Lower lobe of right lung (tissue), 2 donors: Measurements from ENCODE around the gene CELF2. TPM values are rescaled to one million over a fixed set of nuclear protein-coding genes. Genes with fewer than 3 reads are reported as not detected.

Experiments used
- ATAC-seq, 2 donors: fragments of 200-7000 bp; cut with Tn5 transposase; one replicate each; pipeline ENCODE4 v1.9.1; 2020 to 2022; ENCODE audit warnings: mild to moderate bottlenecking in 2 of 2, moderate library complexity in 2 of 2
- DNase-seq: peaks from one replicate; pipeline ENCODE4 v3.0.0-alpha.2; 2020
- H3K27ac ChIP-seq: fragments of 200-600 bp; one replicate; pipeline ENCODE4 v1.8.0; 2022
- H3K27me3 ChIP-seq: fragments of 200-600 bp; one replicate; pipeline ENCODE4 v1.8.0; 2022; ENCODE audit warnings: low read depth
- H3K36me3 ChIP-seq: fragments of 200-600 bp; one replicate; pipeline ENCODE4 v1.8.0; 2022; ENCODE audit warnings: mild to moderate bottlenecking
- H3K4me1 ChIP-seq: fragments of 200-600 bp; one replicate; pipeline ENCODE4 v1.8.0; 2022
- H3K4me3 ChIP-seq: fragments of 200-600 bp; one replicate; pipeline ENCODE4 v1.8.0; 2022; ENCODE audit warnings: mild to moderate bottlenecking
- H3K9me3 ChIP-seq: fragments of 200-600 bp; one replicate; pipeline ENCODE4 v1.8.0; 2022
- CTCF ChIP-seq: fragments of 200-600 bp; IDR thresholded peaks from one replicate; pipeline ENCODE4 v1.8.0; 2022; ENCODE audit warnings: antibody characterized with exemption, mild to moderate bottlenecking
- intact Hi-C: fragments of 100-400 bp; cut with DNase I; formaldehyde crosslinking; loops from one replicate; pipeline ENCODE4 v1.11.0; 2022
- total RNA-seq: library from RNA; stranded (reverse); fragmentation: NEBNext Ultra II Directional; extraction: Animal tissue kit (Norgen Biotek cat#: 25700); gene quantifications from one replicate; pipeline ENCODE4 v1.2.1, GENCODE V29; 2021
- donor health status: DM: no; HTN: yes; CAD: no; lungs with severe emphysema.

CELF2 gene
- total RNA-seq, 1 donor from 2014 or later: 106 TPM

- Histone ChIP-seq H3K27ac (no peak overlapping the region), H3K36me3 (peaks cover 23% of the 10 kb centered on the region), H3K4me1 (peaks cover 20% of the 10 kb centered on the region), H3K9me3 (no peaks in the 10 kb centered on the region), H3K4me3 (no peak overlapping the region), H3K27me3 (no peaks in the 10 kb centered on the region)
- ATAC-seq: peak in 1 of 2 donors; percentile 46
- DNase-seq: no peak
- intact Hi-C loops: no loop called here
- no peak for TF ChIP-seq CTCF
Observed at GRCh38 chr10:11234857-11235531, 217.3 kb downstream of the CELF2 start.

DNA sequence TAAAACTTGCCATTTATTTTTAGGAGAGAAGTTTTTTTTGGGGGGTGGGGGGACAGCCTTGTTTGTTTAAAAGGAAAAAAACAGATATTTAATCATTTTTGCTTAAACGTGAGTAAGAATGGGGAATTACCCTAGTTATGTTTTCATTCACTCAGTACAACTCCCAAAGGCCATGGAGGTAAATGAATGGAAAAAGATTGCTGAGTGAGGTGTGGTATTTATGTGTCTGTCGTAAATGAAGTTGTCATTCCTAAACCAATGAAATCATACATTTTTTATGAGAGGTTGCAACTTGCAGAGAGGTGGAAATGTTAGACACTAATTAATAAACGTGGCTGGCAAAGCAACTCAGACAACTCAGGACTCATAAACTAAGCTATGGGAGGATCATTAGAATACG, 218.1 kb downstream of the CELF2 start:
- Histone ChIP-seq H3K36me3 (peaks cover 15% of the 10 kb centered on the region), H3K4me3 (no peak overlapping the region), H3K4me1 (peaks cover 20% of the 10 kb centered on the region), H3K27me3 (no peaks in the 10 kb centered on the region), H3K27ac (no peak overlapping the region), H3K9me3 (no peaks in the 10 kb centered on the region)
- no peak for TF ChIP-seq CTCF
- intact Hi-C loops: no loop called here
- ATAC-seq: no peak
- no peak for DNase-seq

DNA sequence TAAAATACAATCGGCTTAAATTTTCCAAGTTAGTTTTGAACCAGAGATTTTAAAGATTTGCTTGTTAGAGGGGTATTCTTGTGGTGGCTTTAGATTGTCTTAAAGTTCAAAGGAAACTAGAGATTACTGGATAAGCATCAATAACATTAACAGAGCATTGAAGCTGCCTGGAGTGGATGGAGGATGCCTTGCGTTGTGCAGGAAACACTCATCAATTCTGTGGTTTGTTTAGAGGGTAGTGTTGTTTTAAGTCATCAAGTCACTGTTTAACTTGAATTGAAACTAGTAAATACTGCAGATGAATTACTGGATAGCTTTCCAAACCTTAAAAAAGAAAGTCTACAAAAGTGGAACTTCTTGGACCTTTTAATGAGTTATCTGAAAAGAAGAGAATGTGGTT, 218.6 kb downstream of the CELF2 start:
- ATAC-seq (no peak), DNase-seq (no peak)
- no peak overlapping the region for H3K4me3 ChIP-seq
- H3K4me1 ChIP-seq: peaks cover 20% of the 10 kb centered on the region
- H3K27ac ChIP-seq: no peak overlapping the region
- H3K27me3 ChIP-seq: no peaks in the 10 kb centered on the region
- intact Hi-C loops: no loop called here
- H3K36me3 ChIP-seq: peaks cover 11% of the 10 kb centered on the region
- TF ChIP-seq CTCF: no peak
- no peaks in the 10 kb centered on the region for H3K9me3 ChIP-seq

- Histone ChIP-seq H3K36me3 (peaks cover 11% of the 10 kb centered on the region), H3K9me3 (no peaks in the 10 kb centered on the region), H3K27ac (no peak overlapping the region), H3K4me3 (no peak overlapping the region), H3K27me3 (no peaks in the 10 kb centered on the region), H3K4me1 (peaks cover 29% of the 10 kb centered on the region)
- no peak for DNase-seq
- intact Hi-C loops: no loop called here
- ATAC-seq: no peak
- no peak for TF ChIP-seq CTCF
Observed at GRCh38 chr10:11237571-11237970, 219.9 kb downstream of the CELF2 start.

- no peak for ATAC-seq
- H3K9me3 ChIP-seq: no peaks in the 10 kb centered on the region
- peaks cover 39% of the 10 kb centered on the region for H3K4me1 ChIP-seq
- peaks cover 4% of the 10 kb centered on the region for H3K36me3 ChIP-seq
- DNase-seq: no peak
- TF ChIP-seq CTCF: no peak
- intact Hi-C loops: no loop called here
- no peaks in the 10 kb centered on the region for H3K27me3 ChIP-seq
- no peak overlapping the region for H3K27ac ChIP-seq
- no peak overlapping the region for H3K4me3 ChIP-seq
Observed at GRCh38 chr10:11238893-11239292, 221.2 kb downstream of the CELF2 start.
